ENCODE results near the gene PACSIN1. TPM values are rescaled to one million over a fixed set of nuclear protein-coding genes. Genes with fewer than 3 reads are reported as not detected.

The PACSIN1 gene
- total RNA-seq, 1 experiment from 2014 or later, result 5.0 TPM

DNA sequence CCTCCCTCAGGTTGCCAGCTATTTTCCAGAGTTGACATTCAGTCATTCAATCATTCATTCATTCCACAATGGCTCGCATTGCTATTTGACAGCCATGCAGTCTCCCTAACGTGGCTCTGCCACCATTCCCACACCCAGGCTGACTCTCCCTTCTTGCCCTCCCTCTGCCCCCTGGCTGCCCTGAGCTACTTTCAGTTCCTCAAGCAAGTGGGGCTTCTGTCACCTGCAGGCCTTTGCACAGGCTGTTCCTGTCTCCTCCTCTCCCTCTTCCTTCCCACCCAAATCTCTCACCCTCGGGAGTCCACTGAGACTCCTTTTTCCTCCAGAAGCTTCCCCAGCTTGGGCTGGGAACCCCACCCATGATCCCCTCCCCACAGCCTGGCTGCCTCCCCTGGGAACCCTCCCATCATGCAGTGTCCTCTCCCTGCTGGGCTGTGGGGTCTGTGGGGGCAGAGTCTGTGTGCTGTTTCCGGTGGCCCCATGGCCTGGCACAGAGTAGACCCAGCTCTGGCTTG lies 2.6 kb downstream of the PACSIN1 start:
- H3K27me3 ChIP-seq (ENCODE audit: insufficient read depth, low read length), result no peaks in the 10 kb centered on the region
- H4K20me1 ChIP-seq (ENCODE audit: insufficient read depth), result no peaks in the 10 kb centered on the region
- CTCF ChIA-PET, result interaction anchor here (1.6 kb wide), 1 partner anchor 141 kb away, joined by 7 read pairs; no protein-coding TSS in a partner anchor
- DNase-seq (ENCODE audit: low read depth, low spot score) (no peak), ATAC-seq (no peak)
- H3K9ac ChIP-seq (ENCODE audit: low read length), result no peak overlapping the region
- no peak overlapping the region for H3K27ac ChIP-seq (ENCODE audit: low read depth, low read length)
- no peak for TF ChIP-seq ZNF274 (IDR thresholded peaks at IDR 0.05; ENCODE audit: low read depth, low read length)
- TF ChIP-seq, protein P1, sequence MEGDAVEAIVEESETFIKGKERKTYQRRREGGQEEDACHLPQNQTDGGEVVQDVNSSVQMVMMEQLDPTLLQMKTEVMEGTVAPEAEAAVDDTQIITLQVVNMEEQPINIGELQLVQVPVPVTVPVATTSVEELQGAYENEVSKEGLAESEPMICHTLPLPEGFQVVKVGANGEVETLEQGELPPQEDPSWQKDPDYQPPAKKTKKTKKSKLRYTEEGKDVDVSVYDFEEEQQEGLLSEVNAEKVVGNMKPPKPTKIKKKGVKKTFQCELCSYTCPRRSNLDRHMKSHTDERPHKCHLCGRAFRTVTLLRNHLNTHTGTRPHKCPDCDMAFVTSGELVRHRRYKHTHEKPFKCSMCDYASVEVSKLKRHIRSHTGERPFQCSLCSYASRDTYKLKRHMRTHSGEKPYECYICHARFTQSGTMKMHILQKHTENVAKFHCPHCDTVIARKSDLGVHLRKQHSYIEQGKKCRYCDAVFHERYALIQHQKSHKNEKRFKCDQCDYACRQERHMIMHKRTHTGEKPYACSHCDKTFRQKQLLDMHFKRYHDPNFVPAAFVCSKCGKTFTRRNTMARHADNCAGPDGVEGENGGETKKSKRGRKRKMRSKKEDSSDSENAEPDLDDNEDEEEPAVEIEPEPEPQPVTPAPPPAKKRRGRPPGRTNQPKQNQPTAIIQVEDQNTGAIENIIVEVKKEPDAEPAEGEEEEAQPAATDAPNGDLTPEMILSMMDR (IDR thresholded peaks at IDR 0.05 in 2 of 3, conservative IDR thresholded peaks at IDR 0.05 in 1 of 3; ENCODE audit: borderline replicate concordance in 1 of 3, insufficient read depth in 1 of 3, low read depth in 2 of 3, low read length in 2 of 3), result no peak
- TF ChIP-seq SP1 (IDR thresholded peaks at IDR 0.05; ENCODE audit: low read depth), result no peak
- TF ChIP-seq, protein P2, sequence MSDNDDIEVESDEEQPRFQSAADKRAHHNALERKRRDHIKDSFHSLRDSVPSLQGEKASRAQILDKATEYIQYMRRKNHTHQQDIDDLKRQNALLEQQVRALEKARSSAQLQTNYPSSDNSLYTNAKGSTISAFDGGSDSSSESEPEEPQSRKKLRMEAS (IDR thresholded peaks at IDR 0.05), result no peak
- no peak for TF ChIP-seq TCF7L2 (IDR thresholded peaks at IDR 0.05; ENCODE audit: borderline replicate concordance, extremely low read depth, insufficient read depth, insufficient read length)
- TF ChIP-seq, protein P3, sequence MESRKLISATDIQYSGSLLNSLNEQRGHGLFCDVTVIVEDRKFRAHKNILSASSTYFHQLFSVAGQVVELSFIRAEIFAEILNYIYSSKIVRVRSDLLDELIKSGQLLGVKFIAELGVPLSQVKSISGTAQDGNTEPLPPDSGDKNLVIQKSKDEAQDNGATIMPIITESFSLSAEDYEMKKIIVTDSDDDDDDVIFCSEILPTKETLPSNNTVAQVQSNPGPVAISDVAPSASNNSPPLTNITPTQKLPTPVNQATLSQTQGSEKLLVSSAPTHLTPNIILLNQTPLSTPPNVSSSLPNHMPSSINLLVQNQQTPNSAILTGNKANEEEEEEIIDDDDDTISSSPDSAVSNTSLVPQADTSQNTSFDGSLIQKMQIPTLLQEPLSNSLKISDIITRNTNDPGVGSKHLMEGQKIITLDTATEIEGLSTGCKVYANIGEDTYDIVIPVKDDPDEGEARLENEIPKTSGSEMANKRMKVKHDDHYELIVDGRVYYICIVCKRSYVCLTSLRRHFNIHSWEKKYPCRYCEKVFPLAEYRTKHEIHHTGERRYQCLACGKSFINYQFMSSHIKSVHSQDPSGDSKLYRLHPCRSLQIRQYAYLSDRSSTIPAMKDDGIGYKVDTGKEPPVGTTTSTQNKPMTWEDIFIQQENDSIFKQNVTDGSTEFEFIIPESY (IDR thresholded peaks at IDR 0.05; ENCODE audit: extremely low read depth, insufficient replicate concordance, low read length), result no peak
- TF ChIP-seq, protein P4, sequence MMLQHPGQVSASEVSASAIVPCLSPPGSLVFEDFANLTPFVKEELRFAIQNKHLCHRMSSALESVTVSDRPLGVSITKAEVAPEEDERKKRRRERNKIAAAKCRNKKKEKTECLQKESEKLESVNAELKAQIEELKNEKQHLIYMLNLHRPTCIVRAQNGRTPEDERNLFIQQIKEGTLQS (IDR thresholded peaks at IDR 0.05), result no peak
- no peak for TF ChIP-seq YY1 (IDR thresholded peaks at IDR 0.05; ENCODE audit: extremely low read depth, insufficient replicate concordance, low read depth, low read length)
- no peak for TF ChIP-seq SRF (IDR thresholded peaks at IDR 0.05; ENCODE audit: low read depth)
- TF ChIP-seq EGR1 (IDR thresholded peaks at IDR 0.05; ENCODE audit: low read depth), result no peak
- no peak for TF ChIP-seq EZH2 (IDR thresholded peaks at IDR 0.05)
- no TSS peak for BruUV-seq (replicated peaks)
- H3K9me3 ChIP-seq (ENCODE audit: control insufficient read depth in 1 of 2, insufficient read depth in 1 of 2, low read depth in 1 of 2, low read length in 2 of 2), result no peaks in the 10 kb centered on the region; a peak in 1 of 4 replicates
- H3K9me2 ChIP-seq (ENCODE audit: insufficient read depth), result no peaks in the 10 kb centered on the region
- H3K4me3 ChIP-seq (replicated peaks in 1 of 2; ENCODE audit: low read depth in 1 of 2, low read length in 2 of 2), result no peak overlapping the region
- intact Hi-C loops (cut with micrococcal nuclease), result no loop called here
- no peaks in the 10 kb centered on the region for H3K36me3 ChIP-seq (ENCODE audit: control insufficient read depth in 1 of 2, insufficient read depth in 2 of 2, low read length in 2 of 2)
- RAD21 ChIA-PET (ENCODE audit: low non-redundant PET in 1 of 2, low total read pairs in 2 of 2, uncharacterized antibody in 2 of 2, unreplicated experiment in 2 of 2), result no interaction called here
- no peaks in the 10 kb centered on the region for H3K79me2 ChIP-seq (ENCODE audit: insufficient read depth, low read length)
- POLR2A ChIA-PET, result no interaction called here
- H3K4me1 ChIP-seq (ENCODE audit: control insufficient read depth in 1 of 2, insufficient read depth in 2 of 2, low read length in 2 of 2), result peaks cover 0 to 13% of the 10 kb centered on the region in 2 experiments; a peak in 1 of 4 replicates
- no peak overlapping the region for H2AFZ ChIP-seq (ENCODE audit: low read depth, low read length, poor library complexity, severe bottlenecking)
- no peak overlapping the region for H3K4me2 ChIP-seq (ENCODE audit: low read length)
